ENCODE data around the gene BRAT1. TPM values are rescaled to one million over a fixed set of nuclear protein-coding genes. Genes with fewer than 3 reads are reported as not detected.

Gene BRAT1
- total RNA-seq, 1 donor from 2014 or later, result 24.1 TPM

GRCh38 chr7:2496375-2496774, 58.9 kb downstream of the BRAT1 start:
- no peak for TF ChIP-seq CTCF (IDR thresholded peaks at IDR 0.05)
- peaks cover 16% of the 10 kb centered on the region for H3K27me3 ChIP-seq
- no peak for DNase-seq
- H3K27ac ChIP-seq, result no peak overlapping the region
- H3K4me3 ChIP-seq, result no peak overlapping the region
- no peaks in the 10 kb centered on the region for H3K36me3 ChIP-seq
- ATAC-seq, result no peak
- peaks cover 13% of the 10 kb centered on the region for H3K4me1 ChIP-seq
- no peaks in the 10 kb centered on the region for H3K9me3 ChIP-seq
- intact Hi-C loops (cut with DNase I), result no loop called here

GRCh38 chr7:2495418-2496299, 59.7 kb downstream of the BRAT1 start:
- Histone ChIP-seq H3K27me3 (peaks cover 16% of the 10 kb centered on the region), H3K4me3 (no peak overlapping the region), H3K4me1 (peaks cover 13% of the 10 kb centered on the region), H3K9me3 (no peaks in the 10 kb centered on the region), H3K36me3 (no peaks in the 10 kb centered on the region), H3K27ac (no peak overlapping the region)
- DNase-seq (no peak), ATAC-seq (no peak)
- intact Hi-C loops (cut with DNase I), result no loop called here
- no peak for TF ChIP-seq CTCF (IDR thresholded peaks at IDR 0.05)

- peak; percentile 47 for ATAC-seq
- DNase-seq, result no peak
- H3K27me3 ChIP-seq, result peaks cover 16% of the 10 kb centered on the region
- no peak overlapping the region for H3K27ac ChIP-seq
- intact Hi-C loops (cut with DNase I), result no loop called here
- peaks cover 15% of the 10 kb centered on the region for H3K4me1 ChIP-seq
- no peaks in the 10 kb centered on the region for H3K36me3 ChIP-seq
- no peaks in the 10 kb centered on the region for H3K9me3 ChIP-seq
- H3K4me3 ChIP-seq, result no peak overlapping the region
- TF ChIP-seq CTCF (IDR thresholded peaks at IDR 0.05), result no peak
Observed at GRCh38 chr7:2494191-2495130, 60.9 kb downstream of the BRAT1 start.

- intact Hi-C loops (cut with DNase I), result no loop called here
- Histone ChIP-seq H3K4me1 (peaks cover 20% of the 10 kb centered on the region), H3K4me3 (no peak overlapping the region), H3K27ac (no peak overlapping the region), H3K9me3 (no peaks in the 10 kb centered on the region), H3K27me3 (peaks cover 16% of the 10 kb centered on the region), H3K36me3 (no peaks in the 10 kb centered on the region)
- TF ChIP-seq CTCF (IDR thresholded peaks at IDR 0.05), result no peak
- DNase-seq (no peak), ATAC-seq (no peak)
Observed at GRCh38 chr7:2493205-2494164, 61.8 kb downstream of the BRAT1 start.

- ATAC-seq (no peak), DNase-seq (no peak)
- TF ChIP-seq CTCF (IDR thresholded peaks at IDR 0.05), result no peak
- no peak overlapping the region for H3K27ac ChIP-seq
- H3K4me1 ChIP-seq, result peaks cover 15% of the 10 kb centered on the region
- no peaks in the 10 kb centered on the region for H3K36me3 ChIP-seq
- intact Hi-C loops (cut with DNase I), result no loop called here
- H3K9me3 ChIP-seq, result no peaks in the 10 kb centered on the region
- peaks cover 1% of the 10 kb centered on the region for H3K27me3 ChIP-seq
- H3K4me3 ChIP-seq, result no peak overlapping the region
Observed at GRCh38 chr7:2492038-2492437, 63.3 kb downstream of the BRAT1 start.

All from upper lobe of right lung (tissue), 1 donor.